Neural progenitor cell (in vitro differentiated cells): ENCODE results near the gene HMGN1. TPM values are rescaled to one million over a fixed set of nuclear protein-coding genes. Genes with fewer than 3 reads are reported as not detected.
A peak's percentile ranks its signal among the peaks of the same experiment; 100 is the strongest.

Source experiments
- DNase-seq: peaks from one replicate; pipeline ENCODE4 v3.0.0-alpha.2; 2016; ENCODE audit warnings: low spot score
- H2AFZ ChIP-seq: fragments of 200-600 bp; sonication (generic); replicated peaks from 2 replicates; pipeline ENCODE4 v1.6.1; 2016; ENCODE audit warnings: antibody characterized with exemption
- H3F3A ChIP-seq: fragments of 200-600 bp; sonication (generic); 2 replicates; pipeline ENCODE4 v1.6.1; 2016; ENCODE audit warnings: antibody characterized with exemption, low read depth
- H3K27ac ChIP-seq: fragments of 200-600 bp; sonication (generic); 2 replicates; pipeline ENCODE4 v1.5.1; 2016; ENCODE audit warnings: mild to moderate bottlenecking
- H3K27me3 ChIP-seq: fragments of 200-600 bp; sonication (generic); 2 replicates; pipeline ENCODE4 v1.6.1; 2016; ENCODE audit warnings: mild to moderate bottlenecking, moderate library complexity
- H3K36me3 ChIP-seq: fragments of 200-600 bp; sonication (generic); 2 replicates; pipeline ENCODE4 v1.5.1; 2016
- H3K4me1 ChIP-seq: fragments of 200-600 bp; sonication (generic); 2 replicates; pipeline ENCODE4 v1.6.1; 2016; ENCODE audit warnings: mixed run types
- H3K4me2 ChIP-seq: fragments of 200-600 bp; sonication (generic); 2 replicates; pipeline ENCODE4 v1.6.1; 2016
- H3K4me3 ChIP-seq: fragments of 200-600 bp; sonication (generic); 2 replicates; pipeline ENCODE4 v1.5.1; 2016
- H3K79me2 ChIP-seq: fragments of 200-600 bp; sonication (generic); 2 replicates; pipeline ENCODE4 v1.6.1; 2016; ENCODE audit warnings: low read depth
- H3K9ac ChIP-seq: fragments of 200-600 bp; sonication (generic); 2 replicates; pipeline ENCODE4 v1.6.1; 2016
- H3K9me3 ChIP-seq: fragments of 200-600 bp; sonication (generic); 2 replicates; pipeline ENCODE4 v1.5.1; 2016; ENCODE audit warnings: low read depth
- H4K20me1 ChIP-seq: fragments of 200-600 bp; sonication (generic); 2 replicates; pipeline ENCODE4 v1.6.1; 2016; ENCODE audit warnings: low read depth
- H3K27ac Mint-ChIP-seq: 3 replicates; pipeline ENCODE4 v1.8.0; 2021; ENCODE audit warnings: mixed read lengths
- H3K27me3 Mint-ChIP-seq: 2 replicates; pipeline ENCODE4 v1.8.0; 2022; ENCODE audit warnings: low read depth, mild to moderate bottlenecking, inconsistent platforms, moderate library complexity, mixed read lengths; ENCODE audit not compliant: insufficient read depth
- H3K36me3 Mint-ChIP-seq: 3 replicates; pipeline ENCODE4 v1.8.0; 2021; ENCODE audit warnings: mixed read lengths
- H3K4me1 Mint-ChIP-seq: 3 replicates; pipeline ENCODE4 v1.8.0; 2021; ENCODE audit warnings: mixed read lengths
- H3K4me3 Mint-ChIP-seq: 3 replicates; pipeline ENCODE4 v1.8.0; 2021; ENCODE audit warnings: mild to moderate bottlenecking, moderate library complexity, mixed read lengths
- H3K9me3 Mint-ChIP-seq: 3 replicates; pipeline ENCODE4 v1.8.0; 2020; ENCODE audit warnings: mixed read lengths
- CTCF ChIP-seq: fragments of 200-600 bp; sonication (generic); IDR thresholded peaks from 2 replicates; pipeline ENCODE4 v1.5.1; 2017; ENCODE audit warnings: antibody characterized with exemption, mild to moderate bottlenecking
- EZH2 ChIP-seq: fragments of 200-600 bp; sonication (generic); IDR thresholded peaks from 2 replicates; pipeline ENCODE4 v1.6.1; 2017; ENCODE audit warnings: antibody characterized with exemption, mild to moderate bottlenecking, moderate library complexity
- EZH2phosphoT487 ChIP-seq: fragments of 200-600 bp; sonication (generic); IDR thresholded peaks from 2 replicates; pipeline ENCODE4 v1.6.1; 2017; ENCODE audit warnings: antibody characterized with exemption
- total RNA-seq: library from RNA; depleted of rRNA; stranded (reverse); fragments of >200 nt; gene quantifications from 2 replicates; pipeline ENCODE4 v1.2.3, GENCODE V29; 2015; ENCODE audit warnings: low replicate concordance

HMGN1 gene
- total RNA-seq, 1 donor from 2014 or later = 903 TPM

GRCh38 chr21:39387461-39388037, 38.7 kb upstream of the HMGN1 start:
- Histone ChIP-seq H3K4me1 (peaks cover 24% of the 10 kb centered on the region), H3K27ac (no peak overlapping the region), H3K4me3 (peak overlapping the region; percentile 51), H4K20me1 (peaks cover 24% of the 10 kb centered on the region), H3K9me3 (no peaks in the 10 kb centered on the region), H3K79me2 (peaks cover 32% of the 10 kb centered on the region), H3F3A (peaks cover 28% of the 10 kb centered on the region), H3K36me3 (no peaks in the 10 kb centered on the region), H2AFZ (no peak overlapping the region), H3K27me3 (no peaks in the 10 kb centered on the region), H3K4me2 (peak overlapping the region; percentile 82), H3K9ac (no peak overlapping the region)
- peak overlapping the region; percentile 83 for H3K4me3 Mint-ChIP-seq
- TF ChIP-seq CTCF = no peak
- H3K9me3 Mint-ChIP-seq = no peaks in the 10 kb centered on the region
- peaks cover 4% of the 10 kb centered on the region for H3K27me3 Mint-ChIP-seq
- H3K27ac Mint-ChIP-seq = no peak overlapping the region
- H3K36me3 Mint-ChIP-seq = peaks cover 13% of the 10 kb centered on the region
- DNase-seq = peak; percentile 97
- H3K4me1 Mint-ChIP-seq = peaks cover 46% of the 10 kb centered on the region

- Histone ChIP-seq H3K4me3 (peak overlapping the region; percentile 51), H3K36me3 (no peaks in the 10 kb centered on the region), H3K4me2 (peak overlapping the region; percentile 82), H4K20me1 (peaks cover 27% of the 10 kb centered on the region), H3K9me3 (no peaks in the 10 kb centered on the region), H2AFZ (no peak overlapping the region), H3K27me3 (no peaks in the 10 kb centered on the region), H3K27ac (no peak overlapping the region), H3K9ac (no peak overlapping the region), H3F3A (peaks cover 23% of the 10 kb centered on the region), H3K79me2 (peaks cover 39% of the 10 kb centered on the region), H3K4me1 (peaks cover 18% of the 10 kb centered on the region)
- Mint-ChIP-seq H3K27ac (no peak overlapping the region), H3K27me3 (peaks cover 2% of the 10 kb centered on the region), H3K9me3 (no peaks in the 10 kb centered on the region), H3K36me3 (peaks cover 11% of the 10 kb centered on the region), H3K4me3 (no peak overlapping the region), H3K4me1 (peaks cover 42% of the 10 kb centered on the region)
- no peak for DNase-seq
- TF ChIP-seq EZH2phosphoT487 = no peak
- TF ChIP-seq CTCF = no peak
- no peak for TF ChIP-seq EZH2
Observed at GRCh38 chr21:39386899-39387298, 38.0 kb upstream of the HMGN1 start.

- no peak overlapping the region for H3K4me3 Mint-ChIP-seq
- H3K27me3 ChIP-seq = no peaks in the 10 kb centered on the region
- peaks cover 15% of the 10 kb centered on the region for H3K4me1 ChIP-seq
- H3K27ac ChIP-seq = no peak overlapping the region
- no peak overlapping the region for H3K4me3 ChIP-seq
- H4K20me1 ChIP-seq = peaks cover 28% of the 10 kb centered on the region
- no peaks in the 10 kb centered on the region for H3K9me3 ChIP-seq
- H3F3A ChIP-seq = peaks cover 20% of the 10 kb centered on the region
- H3K79me2 ChIP-seq = peaks cover 46% of the 10 kb centered on the region
- no peak overlapping the region for H3K9ac ChIP-seq
- H2AFZ ChIP-seq = no peak overlapping the region
- H3K27me3 Mint-ChIP-seq = peaks cover 2% of the 10 kb centered on the region
- no peaks in the 10 kb centered on the region for H3K9me3 Mint-ChIP-seq
- TF ChIP-seq EZH2phosphoT487 (no peak), EZH2 (no peak), CTCF (no peak)
- peaks cover 5% of the 10 kb centered on the region for H3K36me3 Mint-ChIP-seq
- H3K36me3 ChIP-seq = no peaks in the 10 kb centered on the region
- no peak for DNase-seq
- peaks cover 38% of the 10 kb centered on the region for H3K4me1 Mint-ChIP-seq
- no peak overlapping the region for H3K4me2 ChIP-seq
- H3K27ac Mint-ChIP-seq = no peak overlapping the region
Observed at GRCh38 chr21:39386194-39386593, 37.3 kb upstream of the HMGN1 start.
